Neural progenitor cell (in vitro differentiated cells): ENCODE results near the gene H1-8. TPM values are rescaled to one million over a fixed set of nuclear protein-coding genes. Genes with fewer than 3 reads are reported as not detected.
A peak's percentile ranks its signal among the peaks of the same experiment; 100 is the strongest.

ENCODE experiments used
- DNase-seq: peaks from one replicate; pipeline ENCODE4 v3.0.0-alpha.2; 2016; ENCODE audit warnings: low spot score
- H2AFZ ChIP-seq: fragments of 200-600 bp; sonication (generic); replicated peaks from 2 replicates; pipeline ENCODE4 v1.6.1; 2016; ENCODE audit warnings: antibody characterized with exemption
- H3F3A ChIP-seq: fragments of 200-600 bp; sonication (generic); 2 replicates; pipeline ENCODE4 v1.6.1; 2016; ENCODE audit warnings: antibody characterized with exemption, low read depth
- H3K27ac ChIP-seq: fragments of 200-600 bp; sonication (generic); 2 replicates; pipeline ENCODE4 v1.5.1; 2016; ENCODE audit warnings: mild to moderate bottlenecking
- H3K27me3 ChIP-seq: fragments of 200-600 bp; sonication (generic); 2 replicates; pipeline ENCODE4 v1.6.1; 2016; ENCODE audit warnings: mild to moderate bottlenecking, moderate library complexity
- H3K36me3 ChIP-seq: fragments of 200-600 bp; sonication (generic); 2 replicates; pipeline ENCODE4 v1.5.1; 2016
- H3K4me1 ChIP-seq: fragments of 200-600 bp; sonication (generic); 2 replicates; pipeline ENCODE4 v1.6.1; 2016; ENCODE audit warnings: mixed run types
- H3K4me2 ChIP-seq: fragments of 200-600 bp; sonication (generic); 2 replicates; pipeline ENCODE4 v1.6.1; 2016
- H3K4me3 ChIP-seq: fragments of 200-600 bp; sonication (generic); 2 replicates; pipeline ENCODE4 v1.5.1; 2016
- H3K79me2 ChIP-seq: fragments of 200-600 bp; sonication (generic); 2 replicates; pipeline ENCODE4 v1.6.1; 2016; ENCODE audit warnings: low read depth
- H3K9ac ChIP-seq: fragments of 200-600 bp; sonication (generic); 2 replicates; pipeline ENCODE4 v1.6.1; 2016
- H3K9me3 ChIP-seq: fragments of 200-600 bp; sonication (generic); 2 replicates; pipeline ENCODE4 v1.5.1; 2016; ENCODE audit warnings: low read depth
- H4K20me1 ChIP-seq: fragments of 200-600 bp; sonication (generic); 2 replicates; pipeline ENCODE4 v1.6.1; 2016; ENCODE audit warnings: low read depth
- H3K27ac Mint-ChIP-seq: 3 replicates; pipeline ENCODE4 v1.8.0; 2021; ENCODE audit warnings: mixed read lengths
- H3K27me3 Mint-ChIP-seq: 2 replicates; pipeline ENCODE4 v1.8.0; 2022; ENCODE audit warnings: low read depth, mild to moderate bottlenecking, inconsistent platforms, moderate library complexity, mixed read lengths; ENCODE audit not compliant: insufficient read depth
- H3K36me3 Mint-ChIP-seq: 3 replicates; pipeline ENCODE4 v1.8.0; 2021; ENCODE audit warnings: mixed read lengths
- H3K4me1 Mint-ChIP-seq: 3 replicates; pipeline ENCODE4 v1.8.0; 2021; ENCODE audit warnings: mixed read lengths
- H3K4me3 Mint-ChIP-seq: 3 replicates; pipeline ENCODE4 v1.8.0; 2021; ENCODE audit warnings: mild to moderate bottlenecking, moderate library complexity, mixed read lengths
- H3K9me3 Mint-ChIP-seq: 3 replicates; pipeline ENCODE4 v1.8.0; 2020; ENCODE audit warnings: mixed read lengths
- CTCF ChIP-seq: fragments of 200-600 bp; sonication (generic); IDR thresholded peaks from 2 replicates; pipeline ENCODE4 v1.5.1; 2017; ENCODE audit warnings: antibody characterized with exemption, mild to moderate bottlenecking
- EZH2 ChIP-seq: fragments of 200-600 bp; sonication (generic); IDR thresholded peaks from 2 replicates; pipeline ENCODE4 v1.6.1; 2017; ENCODE audit warnings: antibody characterized with exemption, mild to moderate bottlenecking, moderate library complexity
- EZH2phosphoT487 ChIP-seq: fragments of 200-600 bp; sonication (generic); IDR thresholded peaks from 2 replicates; pipeline ENCODE4 v1.6.1; 2017; ENCODE audit warnings: antibody characterized with exemption
- total RNA-seq: library from RNA; depleted of rRNA; stranded (reverse); fragments of >200 nt; gene quantifications from 2 replicates; pipeline ENCODE4 v1.2.3, GENCODE V29; 2015; ENCODE audit warnings: low replicate concordance

H1-8 gene
- total RNA-seq, 1 donor from 2014 or later: not detected

GRCh38 chr3:129562803-129563202, 19.8 kb downstream of the H1-8 start:
- peaks cover 12% of the 10 kb centered on the region for H3K4me1 Mint-ChIP-seq
- H3K27me3 Mint-ChIP-seq: peaks cover 2% of the 10 kb centered on the region
- TF ChIP-seq EZH2: no peak
- TF ChIP-seq CTCF: no peak
- no peak for TF ChIP-seq EZH2phosphoT487
- Histone ChIP-seq H3K9ac (no peak overlapping the region), H3K4me3 (no peak overlapping the region), H3K4me1 (peaks cover 14% of the 10 kb centered on the region), H3K36me3 (no peaks in the 10 kb centered on the region), H3K79me2 (no peaks in the 10 kb centered on the region), H2AFZ (no peak overlapping the region), H3K27ac (no peak overlapping the region), H3F3A (no peaks in the 10 kb centered on the region), H3K27me3 (no peaks in the 10 kb centered on the region), H4K20me1 (no peaks in the 10 kb centered on the region), H3K9me3 (no peaks in the 10 kb centered on the region), H3K4me2 (no peak overlapping the region)
- no peak overlapping the region for H3K27ac Mint-ChIP-seq
- H3K36me3 Mint-ChIP-seq: no peaks in the 10 kb centered on the region
- DNase-seq: no peak
- no peaks in the 10 kb centered on the region for H3K9me3 Mint-ChIP-seq
- no peak overlapping the region for H3K4me3 Mint-ChIP-seq

- no peak overlapping the region for H3K27ac ChIP-seq
- no peaks in the 10 kb centered on the region for H3K79me2 ChIP-seq
- no peaks in the 10 kb centered on the region for H3K27me3 ChIP-seq
- H3K9me3 Mint-ChIP-seq: no peaks in the 10 kb centered on the region
- no peak for DNase-seq
- H3K4me2 ChIP-seq: no peak overlapping the region
- no peak overlapping the region for H3K9ac ChIP-seq
- peaks cover 2% of the 10 kb centered on the region for H3K27me3 Mint-ChIP-seq
- peaks cover 6% of the 10 kb centered on the region for H3K4me1 Mint-ChIP-seq
- no peaks in the 10 kb centered on the region for H3F3A ChIP-seq
- TF ChIP-seq CTCF: no peak
- TF ChIP-seq EZH2: no peak
- TF ChIP-seq EZH2phosphoT487: no peak
- H3K27ac Mint-ChIP-seq: no peak overlapping the region
- H3K4me3 ChIP-seq: no peak overlapping the region
- H3K4me3 Mint-ChIP-seq: peak overlapping the region; percentile 13
- H3K36me3 ChIP-seq: no peaks in the 10 kb centered on the region
- no peaks in the 10 kb centered on the region for H3K9me3 ChIP-seq
- H4K20me1 ChIP-seq: no peaks in the 10 kb centered on the region
- no peaks in the 10 kb centered on the region for H3K36me3 Mint-ChIP-seq
- H3K4me1 ChIP-seq: peaks cover 11% of the 10 kb centered on the region
- no peak overlapping the region for H2AFZ ChIP-seq
Measured at GRCh38 chr3:129563332-129563731, 20.4 kb downstream of the H1-8 start.

DNA sequence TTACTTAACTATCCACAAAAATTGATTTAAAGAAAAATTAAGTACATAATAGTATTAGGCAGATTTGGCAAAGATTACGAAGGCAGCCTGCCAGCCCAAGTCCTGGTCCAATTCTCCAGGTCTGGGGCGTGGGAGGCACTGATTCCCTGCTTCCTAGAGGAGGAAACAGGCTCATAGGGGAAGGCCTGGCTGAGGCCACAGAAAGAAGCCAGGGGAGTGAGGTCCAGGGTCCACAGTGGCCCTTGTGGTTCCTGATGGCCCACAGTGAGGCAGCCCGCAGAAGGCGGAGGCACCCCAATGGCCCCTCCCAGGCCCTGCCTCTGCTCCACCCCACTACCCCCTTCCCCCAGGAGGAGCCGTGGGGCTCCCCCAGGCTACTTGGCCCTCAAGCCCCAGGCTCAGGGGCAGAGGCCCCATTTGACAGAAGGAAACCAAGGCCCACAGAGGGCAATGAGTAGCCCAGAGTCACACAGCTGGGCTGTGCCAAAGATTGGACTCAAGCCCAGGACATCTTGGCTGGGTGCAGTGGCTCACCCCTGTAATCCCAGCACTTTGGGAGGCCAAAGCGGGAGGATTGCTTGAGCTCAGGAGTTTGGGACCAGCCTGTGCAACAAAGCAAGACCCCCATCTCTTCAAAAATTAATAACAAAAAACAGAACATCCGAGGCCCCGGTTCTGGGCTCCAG, 21.0 kb downstream of the H1-8 start:
- peaks cover 2% of the 10 kb centered on the region for H3K27me3 Mint-ChIP-seq
- H3K4me3 ChIP-seq: no peak overlapping the region
- H4K20me1 ChIP-seq: no peaks in the 10 kb centered on the region
- no peak for DNase-seq
- TF ChIP-seq EZH2: no peak
- no peak for TF ChIP-seq EZH2phosphoT487
- no peak for TF ChIP-seq CTCF
- peaks cover 5% of the 10 kb centered on the region for H3K4me1 Mint-ChIP-seq
- H3K9me3 ChIP-seq: no peaks in the 10 kb centered on the region
- H3K79me2 ChIP-seq: no peaks in the 10 kb centered on the region
- H3K27ac Mint-ChIP-seq: no peak overlapping the region
- H2AFZ ChIP-seq: no peak overlapping the region
- H3K36me3 Mint-ChIP-seq: no peaks in the 10 kb centered on the region
- peaks cover 11% of the 10 kb centered on the region for H3K4me1 ChIP-seq
- H3K27ac ChIP-seq: no peak overlapping the region
- H3K4me3 Mint-ChIP-seq: no peak overlapping the region
- H3F3A ChIP-seq: no peaks in the 10 kb centered on the region
- no peaks in the 10 kb centered on the region for H3K36me3 ChIP-seq
- no peaks in the 10 kb centered on the region for H3K9me3 Mint-ChIP-seq
- H3K27me3 ChIP-seq: no peaks in the 10 kb centered on the region
- H3K9ac ChIP-seq: no peak overlapping the region
- H3K4me2 ChIP-seq: no peak overlapping the region
